PC-9 (cell line): Measurements from ENCODE around the gene ROR2. TPM values are rescaled to one million over a fixed set of nuclear protein-coding genes. Genes with fewer than 3 reads are reported as not detected.
A peak's percentile ranks its signal among the peaks of the same experiment; 100 is the strongest.

Source experiments
- BruUV-seq: library from RNA; stranded (reverse); fragments of 400-500 nt; replicated peaks from 2 replicates; lab custom pipeline; 2021; lab: Mats Ljungman, UMichigan
- CTCF ChIA-PET: fragments of 300-600 bp; sonication (Branson Sonifier 250); formaldehyde crosslinking; loops from one replicate; lab custom pipeline; 2022; ENCODE audit warnings: antibody characterized with exemption; lab: Charles Lee
- POLR2A ChIA-PET: fragments of 300-600 bp; sonication (Branson Sonifier 250); formaldehyde crosslinking; loops from one replicate; lab custom pipeline; 2022; ENCODE audit warnings: antibody characterized with exemption; ENCODE audit not compliant: unreplicated experiment; lab: Charles Lee
- DNase-seq, 2 experiments: peaks; one replicate each; pipeline versions ENCODE4 v3.0.0 to v3.0.0-alpha.2; 2015 to 2022; ENCODE audit warnings: mixed read lengths in 1 of 2
- H2AFZ ChIP-seq: fragments of 200-600 bp; sonication (generic); 2 replicates; pipeline ENCODE4 v1.8.1; 2017; ENCODE audit warnings: antibody characterized with exemption
- H3F3A ChIP-seq: fragments of 200-600 bp; sonication (generic); 2 replicates; pipeline ENCODE4 v1.8.1; 2017; ENCODE audit warnings: antibody characterized with exemption, mild to moderate bottlenecking, low read depth; ENCODE audit not compliant: insufficient read depth
- H3K27ac ChIP-seq: fragments of 200-600 bp; sonication (generic); 2 replicates; pipeline ENCODE4 v1.6.1; 2016; ENCODE audit warnings: mixed run types
- H3K27me3 ChIP-seq: fragments of 200-600 bp; sonication (generic); 2 replicates; pipeline ENCODE4 v1.6.1; 2016; ENCODE audit warnings: low read depth, mixed run types; ENCODE audit not compliant: insufficient read depth
- H3K36me3 ChIP-seq: fragments of 200-600 bp; sonication (generic); 2 replicates; pipeline ENCODE4 v1.6.1; 2016; ENCODE audit warnings: low read depth, mixed run types
- H3K4me1 ChIP-seq: fragments of 200-600 bp; sonication (generic); replicated peaks from 2 replicates; pipeline ENCODE4 v1.6.1; 2016; ENCODE audit warnings: mixed run types; ENCODE audit not compliant: insufficient read depth
- H3K4me2 ChIP-seq: fragments of 200-600 bp; sonication (generic); 2 replicates; pipeline ENCODE4 v1.6.1; 2017; ENCODE audit warnings: mixed run types
- H3K4me3 ChIP-seq: fragments of 200-600 bp; sonication (generic); 2 replicates; pipeline ENCODE4 v1.6.1; 2016; ENCODE audit warnings: mixed run types
- H3K79me2 ChIP-seq: fragments of 200-600 bp; sonication (generic); 2 replicates; pipeline ENCODE4 v1.6.1; 2017; ENCODE audit warnings: low read depth, mixed run types
- H3K9me2 ChIP-seq: fragments of 200-600 bp; sonication (generic); 2 replicates; pipeline ENCODE4 v1.8.1; 2017; ENCODE audit warnings: mild to moderate bottlenecking; ENCODE audit not compliant: insufficient read depth
- H3K9me3 ChIP-seq: fragments of 200-600 bp; sonication (generic); 2 replicates; pipeline ENCODE4 v1.8.1; 2016; ENCODE audit warnings: low read depth; ENCODE audit not compliant: insufficient read depth
- H4K20me1 ChIP-seq: fragments of 200-600 bp; sonication (generic); 2 replicates; pipeline ENCODE4 v1.8.1; 2017; ENCODE audit not compliant: insufficient read depth
- CTCF ChIP-seq: fragments of 200-600 bp; sonication (generic); conservative IDR thresholded peaks from 2 replicates; pipeline ENCODE4 v1.6.1; 2017; ENCODE audit warnings: mixed run types, antibody characterized with exemption, mild to moderate bottlenecking, moderate library complexity
- EZH2 ChIP-seq: fragments of 200-600 bp; sonication (generic); IDR thresholded peaks from 2 replicates; pipeline ENCODE4 v1.8.0; 2017; ENCODE audit warnings: antibody characterized with exemption, low read depth
- intact Hi-C: fragments of 100-400 bp; cut with micrococcal nuclease; formaldehyde crosslinking; loops from one replicate; pipeline ENCODE4 v1.10.0; 2022; ENCODE audit not compliant: unreplicated experiment
- total RNA-seq: library from RNA; stranded (reverse); gene quantifications from 2 replicates; pipeline ENCODE4 v1.2.3, GENCODE V29; 2021

Gene ROR2
- total RNA-seq, 1 experiment from 2014 or later: not detected

GRCh38 chr9:91533382-91533781 is 416.6 kb downstream of the ROR2 start:
- Histone ChIP-seq H3K9me3 (no peaks in the 10 kb centered on the region), H3K4me1 (peaks cover 48% of the 10 kb centered on the region), H3K79me2 (no peaks in the 10 kb centered on the region), H4K20me1 (no peaks in the 10 kb centered on the region), H3F3A (peaks cover 20% of the 10 kb centered on the region), H2AFZ (no peak overlapping the region), H3K27me3 (no peaks in the 10 kb centered on the region), H3K27ac (no peak overlapping the region), H3K36me3 (no peaks in the 10 kb centered on the region), H3K4me3 (no peak overlapping the region), H3K9me2 (no peaks in the 10 kb centered on the region), H3K4me2 (no peak overlapping the region)
- intact Hi-C loops: loop anchor here (10.0 kb wide), 1 partner anchor 499 kb away; no protein-coding TSS in a partner anchor
- TF ChIP-seq CTCF: no peak
- TF ChIP-seq EZH2: no peak
- ChIA-PET POLR2A (no interaction called here), CTCF (no interaction called here)
- DNase-seq: no peak
- no TSS peak for BruUV-seq

- ChIA-PET POLR2A (no interaction called here), CTCF (interaction anchor here (0.6 kb wide), 1 partner anchor 477 kb away, joined by 3 read pairs; no protein-coding TSS in a partner anchor)
- Histone ChIP-seq H4K20me1 (no peaks in the 10 kb centered on the region), H2AFZ (no peak overlapping the region), H3K9me3 (no peaks in the 10 kb centered on the region), H3K36me3 (no peaks in the 10 kb centered on the region), H3K9me2 (no peaks in the 10 kb centered on the region), H3K27me3 (no peaks in the 10 kb centered on the region), H3K4me1 (peaks cover 46% of the 10 kb centered on the region), H3K27ac (no peak overlapping the region), H3K4me3 (no peak overlapping the region), H3K79me2 (no peaks in the 10 kb centered on the region), H3K4me2 (no peak overlapping the region), H3F3A (peaks cover 19% of the 10 kb centered on the region)
- DNase-seq: no peak
- TF ChIP-seq EZH2 (no peak), CTCF (no peak)
- no TSS peak for BruUV-seq
- intact Hi-C loops: loop anchor here (10.0 kb wide), 1 partner anchor 498 kb away; no protein-coding TSS in a partner anchor
These were observed 417.7 kb downstream of the ROR2 start for GRCh38 chr9:91532325-91532724.

GRCh38 chr9:91530829-91531228 is 419.2 kb downstream of the ROR2 start:
- DNase-seq: no peak
- Histone ChIP-seq H2AFZ (no peak overlapping the region), H3K36me3 (no peaks in the 10 kb centered on the region), H3K27ac (no peak overlapping the region), H3K4me2 (peak overlapping the region; percentile 5), H3K79me2 (no peaks in the 10 kb centered on the region), H4K20me1 (no peaks in the 10 kb centered on the region), H3F3A (peaks cover 4% of the 10 kb centered on the region), H3K27me3 (no peaks in the 10 kb centered on the region), H3K4me3 (no peak overlapping the region), H3K4me1 (peaks cover 31% of the 10 kb centered on the region), H3K9me2 (no peaks in the 10 kb centered on the region), H3K9me3 (0 out of 2 replicates have a peak, but pooled peaks cover 4% of the 10 kb centered on the region)
- TF ChIP-seq CTCF (no peak), EZH2 (no peak)
- POLR2A ChIA-PET: no interaction called here
- intact Hi-C loops: loop anchor here (10.0 kb wide), 1 partner anchor 496 kb away; no protein-coding TSS in a partner anchor
- BruUV-seq: no TSS peak
- CTCF ChIA-PET: no interaction called here
